CD14-positive monocyte (primary cell): ENCODE measurements around the gene BCORL1. TPM values are rescaled to one million over a fixed set of nuclear protein-coding genes. Genes with fewer than 3 reads are reported as not detected.

ENCODE experiments used
- DNase-seq, 3 donors: peaks; one replicate each; pipeline ENCODE4 v3.0.0-alpha.2; 2011 to 2022
- H2AFZ ChIP-seq: 2 replicates; pipeline ENCODE4 v1.6.0; 2012; ENCODE audit warnings: mild to moderate bottlenecking, low read depth, low read length, inconsistent platforms; ENCODE audit not compliant: insufficient read depth, poor library complexity, severe bottlenecking
- H3K27ac ChIP-seq, 2 donors: 1 replicate in 1 of 2; 2 replicates in 1 of 2; pipeline ENCODE4 v1.5.1; 2012 to 2013; ENCODE audit warnings: low read length in 2 of 2, control low read depth in 1 of 2, inconsistent platforms in 1 of 2, low read depth in 1 of 2, mild to moderate bottlenecking in 1 of 2
- H3K27me3 ChIP-seq, 2 donors: one replicate each; pipeline versions ENCODE4 v1.6.0 to v1.6.1; 2011 to 2013; ENCODE audit warnings: low read length in 2 of 2; ENCODE audit not compliant: control insufficient read depth in 2 of 2, insufficient read depth in 2 of 2
- H3K36me3 ChIP-seq, 2 donors: replicated peaks in 1 of 2; 1 replicate in 1 of 2; 2 replicates in 1 of 2; pipeline versions ENCODE4 v1.5.1 to v1.6.1; 2012 to 2013; ENCODE audit warnings: low read length in 2 of 2, control low read depth in 1 of 2, inconsistent platforms in 1 of 2, mild to moderate bottlenecking in 1 of 2; ENCODE audit not compliant: insufficient read depth in 2 of 2, control insufficient read depth in 1 of 2
- H3K4me1 ChIP-seq, 2 donors: 1 replicate in 1 of 2; 2 replicates in 1 of 2; pipeline versions ENCODE4 v1.5.1 to v1.6.1; 2012 to 2013; ENCODE audit warnings: low read length in 2 of 2, control low read depth in 1 of 2, inconsistent platforms in 1 of 2, mild to moderate bottlenecking in 1 of 2, moderate library complexity in 1 of 2; ENCODE audit not compliant: insufficient read depth in 2 of 2, control insufficient read depth in 1 of 2
- H3K4me2 ChIP-seq: replicated peaks from 2 replicates; pipeline ENCODE3; 2012; ENCODE audit warnings: low read length, moderate library complexity, mild to moderate bottlenecking; ENCODE audit not compliant: poor library complexity, severe bottlenecking; ENCODE audit errors: extremely low read depth
- H3K4me3 ChIP-seq, 3 experiments: fragments of 200-600 bp in 1 of 3; sonication (generic) in 1 of 3; replicated peaks in 1 of 3; 1 replicate in 2 of 3; 2 replicates in 1 of 3; pipeline ENCODE4 v1.5.1; 2011 to 2013; ENCODE audit warnings: low read length in 3 of 3, mild to moderate bottlenecking in 3 of 3, control low read depth in 2 of 3, low read depth in 2 of 3, inconsistent platforms in 1 of 3, moderate library complexity in 1 of 3
- H3K79me2 ChIP-seq: 2 replicates; pipeline ENCODE4 v1.6.0; 2012; ENCODE audit warnings: mild to moderate bottlenecking, control low read depth, inconsistent platforms, low read length, moderate library complexity; ENCODE audit not compliant: insufficient read depth
- H3K9ac ChIP-seq: 2 replicates; pipeline ENCODE4 v1.6.0; 2017; ENCODE audit warnings: low read length, mild to moderate bottlenecking; ENCODE audit not compliant: insufficient read depth, poor library complexity, severe bottlenecking
- H3K9me3 ChIP-seq, 2 donors: replicated peaks in 1 of 2; 1 replicate in 1 of 2; 2 replicates in 1 of 2; pipeline versions ENCODE4 v1.5.1 to v1.6.1; 2012 to 2013; ENCODE audit warnings: low read length in 2 of 2, control low read depth in 1 of 2; ENCODE audit not compliant: control insufficient read depth in 1 of 2, insufficient read depth in 1 of 2
- H4K20me1 ChIP-seq: 2 replicates; pipeline ENCODE4 v1.6.0; 2012; ENCODE audit warnings: mild to moderate bottlenecking, low read length, control low read depth, moderate library complexity; ENCODE audit not compliant: insufficient read depth
- H3K27ac Mint-ChIP-seq, 7 donors: one replicate each; pipeline ENCODE4 v1.8.0; 2020; ENCODE audit warnings: mild to moderate bottlenecking in 7 of 7, mixed read lengths in 7 of 7, moderate library complexity in 6 of 7, inconsistent platforms in 2 of 7
- H3K27me3 Mint-ChIP-seq, 3 donors: one replicate each; pipeline ENCODE4 v1.8.0; 2021 to 2022; ENCODE audit warnings: low read depth in 3 of 3, mild to moderate bottlenecking in 3 of 3, mixed read lengths in 3 of 3, moderate library complexity in 3 of 3, inconsistent platforms in 1 of 3
- H3K36me3 Mint-ChIP-seq, 2 donors: one replicate each; pipeline ENCODE4 v1.8.0; 2020; ENCODE audit warnings: mixed read lengths in 2 of 2, inconsistent platforms in 1 of 2, mild to moderate bottlenecking in 1 of 2
- H3K4me1 Mint-ChIP-seq: one replicate; pipeline ENCODE4 v1.8.0; 2020; ENCODE audit warnings: mild to moderate bottlenecking, mixed read lengths
- H3K4me3 Mint-ChIP-seq, 2 donors: one replicate each; pipeline ENCODE4 v1.8.0; 2020; ENCODE audit warnings: mild to moderate bottlenecking in 2 of 2, mixed read lengths in 2 of 2, moderate library complexity in 1 of 2
- H3K9me3 Mint-ChIP-seq, 7 donors: one replicate each; pipeline ENCODE4 v1.8.0; 2020 to 2022; ENCODE audit warnings: mixed read lengths in 7 of 7, mild to moderate bottlenecking in 6 of 7, moderate library complexity in 6 of 7, inconsistent platforms in 2 of 7
- CTCF ChIP-seq: fragments of 200-600 bp; IDR thresholded peaks from one replicate; pipeline ENCODE4 v1.8.0; 2022; ENCODE audit warnings: antibody characterized with exemption, mild to moderate bottlenecking
- WGBS: methylation state at CpG from one replicate; pipeline ENCODE4 v1.1.5; 2013; ENCODE audit warnings: missing lambda C conversion rate; ENCODE audit not compliant: insufficient coverage; 5-methylcytosine and 5-hydroxymethylcytosine counted together
- intact Hi-C, 2 donors: fragments of 100-400 bp; cut with micrococcal nuclease; formaldehyde crosslinking; loops; one replicate each; pipeline versions ENCODE4 v1.15.0 to v1.15.1; 2023
- polyA plus RNA-seq, 3 donors: library from polyadenylated mRNA; depleted of rRNA in 1 of 3; unstranded in 2 of 3; stranded (reverse) in 1 of 3; fragments of 300-500 nt in 2 of 3; fragments of >200 nt in 1 of 3; fragmentation: Illumina TruSeq in 2 of 3; gene quantifications; 1 replicate in 2 of 3; 2 replicates in 1 of 3; pipeline ENCODE4 v1.2.3, GENCODE V29; 2012 to 2021

The BCORL1 gene
- polyA plus RNA-seq, 3 donors, result 0.69 to 2.4 (median 0.72) TPM

GRCh38 chrX:129938081-129938480, 44.4 kb upstream of the BCORL1 start:
- no peak for DNase-seq
- Mint-ChIP-seq H3K27me3 (peaks cover 17 to 26% (median 23%) of the 10 kb centered on the region in 3 donors), H3K36me3 (no peaks in the 10 kb centered on the region), H3K4me3 (peak overlapping the region in 1 of 2 donors; percentile 27), H3K4me1 (peaks cover 3% of the 10 kb centered on the region), H3K27ac (no peak overlapping the region), H3K9me3 (peaks cover 0 to 9% (median 0%) of the 10 kb centered on the region in 7 donors)
- Histone ChIP-seq H3K27me3 (peaks cover 2 to 8% of the 10 kb centered on the region in 2 donors), H3K4me1 (peaks cover 1 to 2% of the 10 kb centered on the region in 2 donors), H3K79me2 (no peaks in the 10 kb centered on the region), H3K36me3 (no peaks in the 10 kb centered on the region), H3K4me3 (no peak overlapping the region), H2AFZ (no peak overlapping the region), H3K4me2 (no peak overlapping the region), H3K9me3 (no peaks in the 10 kb centered on the region), H3K27ac (no peak overlapping the region), H3K9ac (no peak overlapping the region), H4K20me1 (no peaks in the 10 kb centered on the region)
- no peak for TF ChIP-seq CTCF
- WGBS, result 95% methylated on average over 2 of the region's 4 CpGs
- intact Hi-C loops, result no loop called here

GRCh38 chrX:129939986-129940385, 42.4 kb upstream of the BCORL1 start:
- Histone ChIP-seq H3K9ac (no peak overlapping the region), H3K4me3 (no peak overlapping the region), H3K79me2 (no peaks in the 10 kb centered on the region), H3K27me3 (peaks cover 0 to 2% of the 10 kb centered on the region in 2 donors), H4K20me1 (no peaks in the 10 kb centered on the region), H3K36me3 (no peaks in the 10 kb centered on the region), H3K4me2 (no peak overlapping the region), H2AFZ (no peak overlapping the region), H3K9me3 (no peaks in the 10 kb centered on the region), H3K4me1 (no peaks in the 10 kb centered on the region), H3K27ac (no peak overlapping the region)
- Mint-ChIP-seq H3K4me3 (no peak overlapping the region), H3K27ac (no peak overlapping the region), H3K4me1 (peaks cover 2% of the 10 kb centered on the region), H3K27me3 (peaks cover 3 to 16% (median 9%) of the 10 kb centered on the region in 3 donors), H3K9me3 (peaks cover 0 to 3% (median 2%) of the 10 kb centered on the region in 7 donors), H3K36me3 (no peaks in the 10 kb centered on the region)
- intact Hi-C loops, result no loop called here
- no peak for TF ChIP-seq CTCF
- 76% methylated on average over 4 of the region's 8 CpGs for WGBS
- DNase-seq, result no peak
